COR-L47 (cell line): ENCODE results near the gene BHLHA15.

Source experiments
- DNase-seq: peaks from one replicate; lab custom pipeline; 2025; lab: John Stamatoyannopoulos, UW

Gene BHLHA15

DNA sequence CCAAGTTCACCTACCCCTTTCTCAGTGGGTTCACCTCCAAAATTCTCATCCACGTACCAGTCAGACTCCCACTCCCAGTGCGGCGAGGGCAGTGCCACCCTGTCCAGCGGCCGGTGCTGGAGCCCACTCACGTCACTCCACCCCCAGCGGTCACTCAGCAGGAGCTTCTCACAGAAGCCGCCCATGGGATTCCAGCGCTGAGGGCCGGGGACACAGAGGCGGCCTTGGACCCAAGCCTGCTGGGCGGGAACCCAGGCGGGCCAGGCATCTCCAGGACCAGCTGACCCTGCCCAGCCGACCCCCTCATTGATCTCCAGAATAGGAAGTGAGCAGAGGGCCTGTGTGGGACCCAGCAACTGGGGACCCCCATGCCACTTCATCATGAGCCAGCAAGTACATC lies 33.6 kb downstream of the BHLHA15 start:
- DNase-seq, result no peak

DNA sequence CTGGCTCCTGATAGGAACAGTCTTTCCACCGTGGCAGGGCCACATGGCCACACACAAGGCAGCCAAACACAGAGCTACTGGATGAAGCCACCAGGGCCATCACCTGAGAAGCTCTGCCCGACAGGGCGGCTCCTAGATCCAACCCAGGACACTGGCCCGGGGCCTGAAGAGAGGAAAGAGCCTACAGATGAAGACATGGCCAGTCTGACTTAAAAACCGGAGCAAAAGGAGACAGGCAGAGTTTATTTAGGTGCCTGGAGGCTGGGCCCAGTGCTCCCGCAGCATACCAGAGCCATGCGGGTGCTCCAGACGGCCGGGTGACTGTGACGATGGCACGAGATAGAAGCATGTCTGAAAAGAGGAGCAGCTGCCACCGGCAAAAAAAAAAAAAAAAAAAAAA lies 36.9 kb downstream of the BHLHA15 start:
- no peak for DNase-seq

DNA sequence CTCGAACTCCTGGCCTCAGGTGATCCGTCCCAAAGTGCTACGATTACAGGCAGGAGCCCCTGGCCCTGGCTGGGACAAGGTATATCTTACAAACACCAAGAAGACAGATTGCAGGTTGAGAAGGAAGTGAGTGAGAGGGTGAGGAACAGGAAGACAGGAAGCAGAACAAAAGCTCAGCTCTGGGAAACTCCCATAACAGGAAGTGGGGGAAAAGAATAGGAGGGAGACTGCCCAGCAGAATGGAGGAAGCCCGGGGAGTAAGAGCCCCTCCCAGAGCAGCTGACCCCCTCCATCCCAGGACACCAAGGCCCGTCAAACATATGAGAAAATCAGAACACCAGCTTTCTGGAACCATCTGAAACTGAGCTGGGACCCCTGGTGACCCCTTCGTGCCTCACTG lies 37.9 kb downstream of the BHLHA15 start:
- no peak for DNase-seq

DNA sequence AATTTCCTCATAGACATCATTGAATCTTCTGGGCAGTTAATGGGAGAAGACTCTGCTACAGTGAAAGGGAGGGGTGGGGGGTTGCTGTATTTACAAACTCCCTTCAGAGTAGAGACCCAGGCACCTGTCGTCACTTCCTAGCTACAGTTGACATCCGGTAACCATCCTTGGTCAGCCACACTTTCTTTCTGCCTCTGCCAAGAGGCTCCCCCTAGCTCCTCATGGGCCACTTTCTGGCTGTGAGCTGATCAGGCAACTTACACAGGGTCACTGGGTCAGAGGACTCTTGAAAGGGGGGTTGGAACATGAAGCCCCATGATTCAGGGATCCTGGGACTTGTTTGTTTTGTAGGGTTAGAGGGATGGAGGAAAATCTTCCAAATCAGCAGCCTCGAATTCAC lies 39.5 kb downstream of the BHLHA15 start:
- DNase-seq, result peak; percentile 24

DNA sequence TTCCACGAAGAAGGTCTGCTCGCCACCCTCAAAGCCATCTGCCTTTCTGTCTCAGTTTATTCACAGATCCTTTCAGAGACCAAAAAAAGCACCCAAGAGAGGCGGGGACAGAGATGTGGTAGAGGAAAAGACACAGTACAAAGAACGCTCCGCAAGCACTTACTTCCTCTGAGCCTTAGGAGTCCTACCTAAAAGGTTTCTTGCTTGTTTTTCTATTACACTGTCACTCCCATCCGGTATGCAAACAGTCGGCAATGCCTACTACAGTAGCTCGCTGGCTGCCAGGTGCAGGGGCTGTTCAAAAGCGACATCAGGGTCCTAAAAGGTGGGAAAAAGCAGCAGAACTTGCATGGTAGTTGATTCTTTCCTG lies 40.0 kb downstream of the BHLHA15 start:
- no peak for DNase-seq

DNA sequence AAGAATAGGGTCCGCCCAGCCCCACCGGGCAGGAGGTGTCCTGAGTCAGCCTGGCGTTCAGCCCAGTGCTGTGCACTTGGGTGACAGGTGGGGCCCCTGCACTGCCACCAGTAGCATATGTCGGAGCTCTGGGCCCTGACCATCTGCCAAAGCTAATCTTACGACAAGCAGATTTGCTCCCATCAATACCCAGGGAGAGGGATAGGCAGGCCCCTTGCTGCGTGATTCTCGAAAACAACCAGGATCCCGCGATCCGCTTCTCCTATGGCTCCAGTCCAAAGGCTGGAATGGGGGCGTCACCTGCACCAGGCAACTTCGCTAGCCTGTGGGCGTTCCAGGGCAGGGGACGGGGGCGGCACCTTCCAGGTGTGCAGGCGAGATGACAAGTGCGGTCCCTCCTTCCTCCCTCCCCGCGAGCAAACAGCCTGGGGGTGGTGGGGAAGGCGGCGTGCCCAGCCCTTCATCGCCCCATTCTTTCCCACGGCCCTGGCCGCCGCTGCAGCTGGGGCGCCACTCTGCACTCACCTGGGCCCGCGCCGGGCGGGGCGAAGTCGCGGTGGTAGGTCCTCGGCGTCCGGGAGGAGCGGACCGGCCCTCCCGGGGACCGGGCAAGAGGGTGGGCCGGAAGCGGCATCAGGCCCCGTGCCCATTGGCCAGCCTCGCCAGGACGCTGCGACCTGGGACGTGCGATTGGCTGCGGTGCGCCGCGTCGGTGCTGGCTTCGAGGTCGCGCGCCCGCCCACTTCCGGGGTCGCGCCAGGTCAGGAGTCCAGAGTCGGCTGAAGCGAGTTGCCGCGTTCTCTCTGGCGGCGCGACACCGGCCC lies 40.6 kb downstream of the BHLHA15 start, which contains the start of gene TECPR1:
Gene TECPR1 (minus strand): TSS at position 632 of the 824 bp plus-strand sequence. CDS start 6,086 bp downstream, outside the sequence.
- DNase-seq, result peak; percentile 89

DNA sequence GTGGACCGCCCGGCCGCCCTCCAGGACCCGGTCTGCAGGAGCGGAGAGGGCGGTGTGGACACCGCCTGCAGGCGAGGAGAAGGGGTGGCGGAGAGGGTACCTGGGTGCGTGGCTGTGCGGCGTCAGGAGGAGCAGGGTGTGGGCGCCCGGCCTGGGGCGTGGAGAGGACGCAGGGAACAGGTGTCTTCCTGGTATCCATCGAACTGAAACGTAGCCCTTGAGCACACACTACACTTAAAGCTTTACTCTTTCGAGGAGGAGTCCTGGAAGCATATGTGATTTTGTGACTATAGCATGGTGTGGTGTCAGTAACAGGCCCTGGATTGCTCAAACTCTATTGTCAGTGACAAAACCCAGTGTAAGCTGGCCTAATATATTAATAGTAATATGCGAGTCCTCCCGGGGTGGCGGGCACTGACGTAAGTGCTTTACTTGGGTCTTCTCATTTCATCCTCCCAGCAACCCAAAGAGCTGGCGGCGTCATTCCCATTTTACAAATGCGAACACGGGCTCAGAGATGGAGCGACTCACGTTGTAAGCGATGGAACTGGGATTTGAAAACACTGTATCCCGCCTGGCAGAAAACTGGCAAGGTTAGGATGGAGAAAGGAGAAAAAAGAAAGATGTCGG lies 41.3 kb downstream of the BHLHA15 start:
- no peak for DNase-seq

DNA sequence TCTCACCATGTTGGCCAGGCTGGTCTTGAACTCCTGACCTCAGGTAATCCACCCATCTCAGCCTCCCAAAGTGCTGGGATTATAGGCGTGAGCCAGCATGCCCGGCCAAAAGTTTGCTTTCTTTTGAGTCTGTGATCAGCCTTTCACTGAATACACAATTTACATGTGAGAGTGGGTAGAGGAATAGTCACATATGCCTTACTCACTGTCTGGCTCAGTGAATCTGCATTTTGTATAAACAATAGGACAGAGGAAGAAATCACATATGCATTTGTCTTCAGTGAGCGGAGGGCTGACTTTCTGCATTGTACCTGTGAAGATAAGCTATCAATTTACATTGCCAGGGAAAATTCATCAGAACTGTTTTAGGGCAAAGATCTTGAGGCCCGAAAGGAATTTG lies 43.3 kb downstream of the BHLHA15 start:
- no peak for DNase-seq

DNA sequence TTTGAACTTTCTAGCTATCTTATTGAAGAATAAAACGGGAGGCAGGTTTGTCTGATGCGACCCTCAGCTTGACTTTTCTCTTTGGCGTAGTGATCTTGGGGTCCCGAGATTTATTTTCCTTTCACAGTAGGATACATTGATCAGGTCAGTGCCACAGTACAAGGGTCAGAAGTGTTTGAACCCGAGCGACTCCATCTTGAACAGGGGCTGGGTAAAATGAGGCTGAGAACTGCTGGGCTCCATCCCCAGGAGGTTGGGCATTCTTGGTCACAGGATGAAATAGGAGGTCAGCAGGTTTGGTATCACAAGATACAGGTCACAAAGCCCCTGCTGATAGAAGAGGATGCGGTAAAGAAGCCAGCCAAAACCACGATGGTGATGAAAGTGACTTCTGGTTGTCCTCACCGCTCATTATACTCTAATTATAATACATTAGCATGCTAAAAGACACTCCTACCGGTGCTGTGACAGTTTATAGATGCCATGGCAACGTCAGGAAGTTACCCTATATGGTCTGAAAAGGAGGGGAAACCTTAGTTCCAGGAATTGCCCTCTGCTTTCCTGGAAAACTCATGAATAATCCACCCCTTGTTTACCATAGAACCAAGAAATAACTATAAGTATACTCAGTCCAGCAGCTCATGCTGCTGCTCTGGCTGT lies 43.8 kb downstream of the BHLHA15 start:
- no peak for DNase-seq

DNA sequence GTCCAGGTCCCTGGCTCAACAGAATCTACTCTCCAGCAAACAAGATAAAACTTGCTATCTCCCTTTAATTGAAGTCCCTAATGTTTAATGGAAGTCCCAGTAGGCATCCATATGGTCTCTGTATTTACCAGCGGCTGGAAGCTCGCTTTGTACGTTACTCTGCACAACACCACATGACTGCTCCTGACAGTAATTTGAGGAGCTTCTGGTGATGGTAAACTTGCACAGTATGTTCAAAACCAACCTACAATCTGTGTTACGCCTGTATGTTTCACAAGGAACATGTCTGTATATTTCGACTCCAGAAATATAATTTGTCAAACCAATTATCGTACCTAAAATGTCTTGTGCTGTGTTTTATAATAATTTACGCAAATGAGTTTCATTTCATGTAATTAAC lies 45.2 kb downstream of the BHLHA15 start:
- no peak for DNase-seq

DNA sequence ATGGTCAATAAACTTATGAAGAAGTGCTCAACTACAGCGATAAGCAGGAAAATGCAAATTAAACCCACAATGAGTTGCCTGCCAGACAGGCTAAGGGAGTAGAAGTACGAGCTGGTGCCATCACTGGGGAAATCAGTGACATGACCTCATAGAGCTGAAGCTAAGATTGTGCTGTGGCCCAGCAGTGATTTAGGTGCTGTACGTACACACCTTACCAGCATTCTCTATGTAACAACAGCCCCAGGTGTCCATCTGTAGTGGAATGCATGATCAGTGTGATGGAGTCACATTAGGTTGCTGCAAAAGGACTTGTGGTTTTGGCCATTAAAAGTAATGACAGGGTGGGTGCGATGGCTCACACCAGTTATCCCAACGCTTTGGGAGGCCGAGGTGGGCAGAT lies 46.5 kb downstream of the BHLHA15 start:
- DNase-seq, result no peak
